Measurements from ENCODE around the gene DENND1B.

Gene DENND1B, protein sequence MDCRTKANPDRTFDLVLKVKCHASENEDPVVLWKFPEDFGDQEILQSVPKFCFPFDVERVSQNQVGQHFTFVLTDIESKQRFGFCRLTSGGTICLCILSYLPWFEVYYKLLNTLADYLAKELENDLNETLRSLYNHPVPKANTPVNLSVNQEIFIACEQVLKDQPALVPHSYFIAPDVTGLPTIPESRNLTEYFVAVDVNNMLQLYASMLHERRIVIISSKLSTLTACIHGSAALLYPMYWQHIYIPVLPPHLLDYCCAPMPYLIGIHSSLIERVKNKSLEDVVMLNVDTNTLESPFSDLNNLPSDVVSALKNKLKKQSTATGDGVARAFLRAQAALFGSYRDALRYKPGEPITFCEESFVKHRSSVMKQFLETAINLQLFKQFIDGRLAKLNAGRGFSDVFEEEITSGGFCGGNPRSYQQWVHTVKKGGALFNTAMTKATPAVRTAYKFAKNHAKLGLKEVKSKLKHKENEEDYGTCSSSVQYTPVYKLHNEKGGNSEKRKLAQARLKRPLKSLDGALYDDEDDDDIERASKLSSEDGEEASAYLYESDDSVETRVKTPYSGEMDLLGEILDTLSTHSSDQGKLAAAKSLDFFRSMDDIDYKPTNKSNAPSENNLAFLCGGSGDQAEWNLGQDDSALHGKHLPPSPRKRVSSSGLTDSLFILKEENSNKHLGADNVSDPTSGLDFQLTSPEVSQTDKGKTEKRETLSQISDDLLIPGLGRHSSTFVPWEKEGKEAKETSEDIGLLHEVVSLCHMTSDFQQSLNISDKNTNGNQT

DNA sequence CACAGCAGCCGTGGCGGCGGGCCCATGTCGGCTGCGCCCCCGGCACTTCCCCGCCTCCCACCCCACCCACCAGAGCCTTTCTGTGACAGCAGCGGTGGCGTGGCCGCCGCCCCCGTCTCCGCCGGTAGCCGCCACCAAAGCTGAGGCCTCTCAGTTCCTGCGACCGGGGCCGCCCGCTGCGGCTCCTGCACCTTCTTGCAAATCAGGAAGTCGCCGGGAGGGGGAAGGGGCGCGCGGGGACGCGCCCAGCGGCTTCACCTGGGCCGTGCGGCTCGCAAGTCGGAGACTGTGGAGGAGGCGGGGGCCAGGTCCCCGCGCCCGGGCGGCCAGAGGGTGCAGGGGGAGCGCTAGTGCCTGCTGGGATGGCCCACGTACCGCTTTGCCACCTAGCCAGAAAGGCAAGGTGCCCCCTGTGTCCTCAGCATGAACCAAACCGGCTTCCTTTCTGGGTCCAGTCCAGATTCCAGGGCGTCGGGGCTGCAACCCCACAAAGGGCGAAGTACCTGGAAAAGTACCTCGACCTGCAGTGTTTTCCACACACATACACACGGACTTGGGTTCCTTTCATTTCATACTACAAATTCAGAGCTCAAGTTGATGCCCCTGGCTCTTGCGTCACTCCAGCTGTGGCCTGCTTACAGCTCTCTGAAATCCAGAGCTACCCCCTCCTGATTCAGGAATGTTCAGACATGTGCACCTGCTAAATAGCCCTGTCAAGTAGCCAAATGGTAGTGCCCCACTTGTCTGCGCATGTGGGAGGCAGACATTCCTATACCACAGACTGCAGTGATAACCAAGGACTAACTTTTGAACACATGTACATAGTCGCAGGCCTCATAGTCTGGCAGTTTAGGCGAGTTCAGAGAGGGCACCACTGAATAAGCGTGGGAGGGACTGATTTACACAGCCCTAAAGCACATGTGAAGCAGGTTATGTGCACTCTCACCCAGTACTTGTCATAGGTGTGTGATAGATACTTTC lies at the start of gene DENND1B:
Gene DENND1B, minus strand, starts transcription at position 199 of the 981 bp plus-strand sequence. CDS start 325 bp downstream, outside the sequence.
- DNase-seq (ENCODE audit: low read depth), result no peak

DNA sequence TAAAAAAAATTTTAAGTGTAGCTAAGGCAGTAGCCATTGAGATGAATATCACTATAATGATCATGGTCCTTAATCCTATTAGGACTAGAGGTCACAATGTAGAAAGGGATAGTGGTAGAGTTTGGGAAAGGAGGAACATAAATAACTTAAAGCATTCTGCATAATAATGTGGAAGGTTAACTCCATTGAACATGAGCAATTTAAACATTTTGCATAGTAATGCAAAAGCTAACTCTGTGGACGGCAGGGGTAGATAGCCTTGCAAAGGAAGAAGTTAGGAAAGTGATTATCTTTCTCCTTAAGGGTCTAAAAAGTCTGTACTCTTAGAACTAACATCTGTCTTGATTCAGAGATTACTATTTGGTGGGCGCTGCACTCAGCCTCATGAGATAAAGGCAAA lies 39.0 kb upstream of the DENND1B start:
- no peak for DNase-seq (ENCODE audit: low read depth)

GRCh38 chr1:197813741-197814140 lies 38.5 kb upstream of the DENND1B start:
- no peak for DNase-seq (ENCODE audit: low read depth)

GRCh38 chr1:197811769-197812168 lies 36.5 kb upstream of the DENND1B start:
- DNase-seq (ENCODE audit: low read depth), result no peak

- DNase-seq (ENCODE audit: low read depth), result no peak
Measured at GRCh38 chr1:197810812-197811211, 35.5 kb upstream of the DENND1B start.

- DNase-seq (ENCODE audit: low read depth), result no peak
Measured at GRCh38 chr1:197808880-197809279, 33.6 kb upstream of the DENND1B start.

DNA sequence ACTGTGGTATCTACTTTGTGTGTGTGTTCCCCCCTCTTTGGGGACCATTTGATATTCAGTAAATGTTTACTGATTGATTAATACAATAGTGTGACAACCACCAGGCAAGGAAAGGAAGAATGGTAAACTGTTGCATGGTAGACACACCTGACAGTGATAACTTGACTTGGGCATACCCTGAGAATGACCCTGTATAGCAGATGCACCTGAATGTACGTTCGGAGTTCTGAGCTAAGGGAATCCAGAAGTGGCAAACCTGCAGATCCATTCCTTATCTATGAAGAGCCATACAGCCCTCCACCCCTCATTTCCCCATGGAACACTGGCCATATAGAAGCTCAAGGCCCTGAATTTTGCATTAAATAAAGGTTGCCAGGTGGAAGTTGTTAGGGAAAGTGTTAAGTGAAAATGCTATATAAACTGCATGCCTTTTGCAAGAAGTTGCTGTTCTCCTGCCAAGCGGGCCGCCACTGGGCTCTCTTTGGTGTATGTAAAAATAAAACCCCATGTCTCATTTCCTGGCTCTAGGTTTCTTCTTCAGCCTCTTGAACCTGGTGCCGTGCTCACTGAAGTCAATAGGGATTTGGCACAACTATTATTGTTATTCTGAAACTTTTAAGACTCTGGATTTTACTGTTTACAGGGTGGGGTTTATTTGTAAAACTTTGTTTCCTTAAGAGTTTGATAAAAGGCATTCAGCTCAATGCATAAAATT lies 32.6 kb upstream of the DENND1B start:
- no peak for DNase-seq (ENCODE audit: low read depth)

DNA sequence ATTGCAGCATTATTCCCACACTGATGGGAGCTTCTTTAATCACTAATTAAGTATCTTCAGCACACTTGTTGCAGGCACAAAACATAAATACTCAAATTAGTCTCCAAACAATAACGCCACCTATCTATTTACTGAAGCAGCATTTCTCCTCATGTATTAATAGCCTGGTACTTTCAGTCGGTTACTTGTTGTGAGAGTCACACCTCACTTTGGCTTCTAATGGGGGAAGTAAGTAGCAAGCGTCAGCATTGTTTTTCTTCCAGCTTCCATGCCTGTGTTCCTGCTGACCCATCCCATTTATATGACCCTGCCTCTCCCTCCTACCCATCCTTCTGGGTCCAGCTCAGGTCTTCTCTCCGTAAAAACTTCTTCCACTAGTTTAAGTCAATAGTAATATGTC lies 31.9 kb upstream of the DENND1B start:
- DNase-seq (ENCODE audit: low read depth), result no peak

GRCh38 chr1:197806718-197807117 lies 31.4 kb upstream of the DENND1B start:
- no peak for DNase-seq (ENCODE audit: low read depth)

DNA sequence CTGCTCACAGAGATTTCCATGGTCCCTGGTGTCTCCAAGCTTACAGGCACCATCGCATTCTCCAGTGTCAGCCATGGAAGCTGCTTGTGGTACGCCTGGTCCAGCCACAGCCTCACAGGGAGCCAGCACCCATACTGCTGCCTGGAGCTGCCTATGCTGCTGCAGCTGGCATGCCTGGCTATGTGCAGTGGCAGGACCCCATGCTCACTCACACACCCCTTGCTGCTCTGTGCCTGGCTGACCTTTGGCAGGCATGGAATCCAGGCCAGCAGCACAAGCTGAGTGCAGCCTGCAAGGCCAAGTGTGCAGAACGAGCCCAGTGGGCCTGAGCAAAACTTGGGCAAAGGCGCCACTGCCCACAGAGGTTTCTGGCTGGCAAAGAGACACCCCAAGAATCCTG lies 26.4 kb upstream of the DENND1B start:
- DNase-seq (ENCODE audit: low read depth), result no peak

- no peak for DNase-seq (ENCODE audit: low read depth)
Measured at GRCh38 chr1:197801111-197801482, 25.8 kb upstream of the DENND1B start.

GRCh38 chr1:197800379-197801110 lies 25.3 kb upstream of the DENND1B start:
- DNase-seq (ENCODE audit: low read depth), result no peak

DNA sequence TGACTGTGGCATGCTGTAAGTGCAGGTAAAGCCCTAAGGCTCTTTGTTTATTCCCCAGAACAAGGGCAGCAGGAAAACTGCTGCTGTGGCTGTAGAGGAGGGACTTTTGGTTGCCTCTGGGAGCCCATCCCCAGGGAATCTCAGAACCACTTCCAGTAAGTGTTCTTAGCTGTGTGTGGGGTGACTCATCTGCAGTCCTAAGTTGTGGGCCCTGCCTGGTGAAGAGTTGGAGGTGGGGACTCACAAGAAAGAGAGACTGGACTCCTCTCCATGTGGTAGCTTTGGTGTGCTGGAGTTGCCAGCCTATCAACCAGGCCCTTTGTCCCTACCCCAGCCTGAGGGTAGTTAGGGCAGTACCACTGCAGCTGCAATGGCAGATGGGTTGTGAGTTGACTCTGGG lies 24.0 kb upstream of the DENND1B start:
- DNase-seq (ENCODE audit: low read depth), result peak; percentile 30

- no peak for DNase-seq (ENCODE audit: low read depth)
Measured at GRCh38 chr1:197798492-197798891, 23.2 kb upstream of the DENND1B start.

DNA sequence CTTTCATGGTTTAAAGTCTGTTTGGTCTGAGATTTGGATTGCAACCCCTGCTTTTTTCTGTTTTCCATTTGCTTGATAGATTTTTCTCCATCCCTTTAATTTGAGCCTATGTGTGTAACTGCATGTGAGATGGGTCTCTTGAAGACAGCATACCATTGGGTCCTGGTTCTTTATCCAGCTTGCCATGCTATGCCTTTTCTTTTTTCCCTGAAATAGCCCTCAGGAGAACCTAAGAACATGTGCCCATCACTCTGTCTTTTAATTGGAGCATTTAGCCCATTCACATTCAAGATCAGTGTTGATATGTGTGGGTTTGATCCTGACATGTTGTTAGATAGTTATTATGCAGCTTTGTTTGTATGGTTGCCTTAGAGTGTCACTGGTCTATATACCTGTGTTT lies 21.7 kb upstream of the DENND1B start:
- no peak for DNase-seq (ENCODE audit: low read depth)

- no peak for DNase-seq (ENCODE audit: low read depth)
Measured at GRCh38 chr1:197788741-197789739, 13.8 kb upstream of the DENND1B start.

DNA sequence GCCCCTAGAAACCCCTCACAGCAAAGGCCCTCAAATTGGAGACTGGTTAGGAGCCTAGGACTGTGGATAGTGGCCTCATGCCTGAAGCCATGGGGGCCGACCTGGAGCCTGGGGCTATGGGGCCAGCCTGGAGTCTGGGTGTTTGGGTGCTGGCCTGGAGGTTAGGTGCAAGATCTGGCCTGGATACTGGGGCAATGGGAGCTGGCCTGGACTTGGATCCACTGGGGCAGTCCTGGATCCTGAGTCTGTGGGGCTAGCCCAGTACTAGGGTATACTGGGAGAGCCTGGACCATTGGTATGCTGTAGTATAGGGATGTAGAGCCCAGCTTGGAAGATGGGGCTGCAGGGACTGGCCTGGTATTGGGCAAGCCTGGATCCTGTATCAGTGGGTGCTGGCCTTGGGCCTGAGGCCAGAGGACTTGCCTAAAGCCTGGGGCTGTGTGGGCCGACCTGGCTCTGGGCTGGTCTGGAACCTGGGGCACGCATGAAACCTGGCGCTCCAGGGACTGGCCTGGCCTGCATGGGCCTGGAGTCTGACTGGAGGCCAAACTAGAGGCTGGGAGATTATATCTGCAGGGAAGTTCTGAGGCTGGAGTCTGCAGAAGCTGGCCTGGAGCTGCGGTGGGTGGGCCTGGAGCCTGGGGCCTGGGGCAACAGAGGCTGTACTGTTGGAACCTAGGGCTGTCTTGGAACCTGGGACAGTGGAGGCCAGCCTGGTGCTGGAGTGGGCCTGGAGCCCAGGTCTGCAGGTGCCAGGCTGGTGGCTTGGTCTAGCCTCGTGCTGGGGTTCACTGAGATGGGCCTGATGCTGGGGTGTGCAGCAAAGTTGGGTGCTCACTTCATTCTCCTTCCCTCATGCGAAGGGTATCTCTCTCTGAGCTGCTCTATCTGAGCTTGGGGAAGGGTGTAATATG lies 12.6 kb upstream of the DENND1B start:
- no peak for DNase-seq (ENCODE audit: low read depth)

GRCh38 chr1:197787056-197787455 lies 11.8 kb upstream of the DENND1B start:
- DNase-seq (ENCODE audit: low read depth), result no peak

Measured in HS-27A (cell line).